Osteoblast (primary cell): ENCODE data around the gene LHX6. TPM values are rescaled to one million over a fixed set of nuclear protein-coding genes. Genes with fewer than 3 reads are reported as not detected.

ENCODE experiments used
- DNase-seq: peaks from one replicate; pipeline ENCODE4 v3.0.0; 2011; ENCODE audit warnings: low spot score, mixed read lengths; ENCODE audit not compliant: insufficient read length; ENCODE audit errors: missing footprints
- H2AFZ ChIP-seq: 2 replicates; pipeline ENCODE4 v1.6.0; 2011; ENCODE audit warnings: mild to moderate bottlenecking, low read length
- H3K27ac ChIP-seq: 2 replicates; pipeline ENCODE4 v1.5.1; 2011; ENCODE audit warnings: mild to moderate bottlenecking, low read depth, low read length, moderate library complexity
- H3K27me3 ChIP-seq: 2 replicates; pipeline ENCODE4 v1.6.0; 2012; ENCODE audit warnings: mild to moderate bottlenecking, control low read depth, inconsistent platforms, low read length, moderate library complexity; ENCODE audit not compliant: insufficient read depth
- H3K36me3 ChIP-seq: 2 replicates; pipeline ENCODE4 v1.5.1; 2011; ENCODE audit warnings: mild to moderate bottlenecking, low read length, control low read depth, moderate library complexity; ENCODE audit not compliant: insufficient read depth
- H3K4me1 ChIP-seq: 2 replicates; pipeline ENCODE4 v1.5.1; 2011; ENCODE audit warnings: mild to moderate bottlenecking, low read length, control low read depth, moderate library complexity; ENCODE audit not compliant: insufficient read depth
- H3K4me2 ChIP-seq: 2 replicates; pipeline ENCODE4 v1.6.0; 2011; ENCODE audit warnings: mild to moderate bottlenecking, low read length; ENCODE audit not compliant: insufficient read depth
- H3K4me3 ChIP-seq: fragments of 200-600 bp; sonication (generic); 3 replicates; pipeline ENCODE4 v1.5.1; 2012; ENCODE audit warnings: mild to moderate bottlenecking, low read length, inconsistent platforms; ENCODE audit not compliant: insufficient read depth
- H3K79me2 ChIP-seq: 2 replicates; pipeline ENCODE4 v1.6.0; 2012; ENCODE audit warnings: mild to moderate bottlenecking, low read length, control low read depth, inconsistent platforms; ENCODE audit not compliant: insufficient read depth
- H3K9me3 ChIP-seq: 2 replicates; pipeline ENCODE4 v1.5.1; 2011; ENCODE audit warnings: low read depth, low read length, control low read depth
- H4K20me1 ChIP-seq: 2 replicates; pipeline ENCODE4 v1.6.0; 2012; ENCODE audit warnings: mild to moderate bottlenecking, low read length, control low read depth; ENCODE audit not compliant: insufficient read depth
- total RNA-seq: library from RNA; depleted of rRNA; stranded (reverse); fragments of >200 nt; gene quantifications from 2 replicates; pipeline ENCODE4 v1.2.3, GENCODE V29; 2012
- TF ChIP-seq, protein P1 (sequence below): IDR thresholded peaks from 2 replicates; pipeline ENCODE4 v1.5.1; 2011; ENCODE audit warnings: mild to moderate bottlenecking, low read depth, low read length, moderate library complexity; ENCODE audit errors: extremely low read depth

LHX6 gene
- total RNA-seq, 1 donor: not detected

DNA sequence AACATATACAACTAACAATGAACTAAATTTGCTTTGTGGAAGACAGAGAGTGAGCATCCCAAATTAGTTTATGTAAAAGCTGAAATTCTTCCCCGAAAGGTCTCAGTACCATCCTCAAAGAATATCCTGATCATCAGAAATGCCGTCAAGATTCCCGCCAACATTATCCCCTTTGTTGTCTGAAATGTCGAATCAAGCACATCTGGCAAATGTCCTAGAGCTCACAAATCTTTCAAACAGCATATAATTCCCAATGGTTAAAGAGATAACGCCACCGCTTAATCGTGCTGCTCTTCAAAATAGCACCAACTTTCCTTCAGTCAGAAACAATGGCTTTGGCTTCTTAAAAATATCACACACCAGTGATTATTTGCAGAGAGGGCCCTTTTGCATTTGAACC, 45.3 kb downstream of the LHX6 start:
- H4K20me1 ChIP-seq: no peaks in the 10 kb centered on the region
- DNase-seq: no peak
- no peak overlapping the region for H3K27ac ChIP-seq
- peaks cover 30% of the 10 kb centered on the region for H3K27me3 ChIP-seq
- H3K36me3 ChIP-seq: no peaks in the 10 kb centered on the region
- no peak overlapping the region for H2AFZ ChIP-seq
- no peak overlapping the region for H3K4me3 ChIP-seq
- H3K4me1 ChIP-seq: peaks cover 15% of the 10 kb centered on the region
- TF ChIP-seq, protein P1, sequence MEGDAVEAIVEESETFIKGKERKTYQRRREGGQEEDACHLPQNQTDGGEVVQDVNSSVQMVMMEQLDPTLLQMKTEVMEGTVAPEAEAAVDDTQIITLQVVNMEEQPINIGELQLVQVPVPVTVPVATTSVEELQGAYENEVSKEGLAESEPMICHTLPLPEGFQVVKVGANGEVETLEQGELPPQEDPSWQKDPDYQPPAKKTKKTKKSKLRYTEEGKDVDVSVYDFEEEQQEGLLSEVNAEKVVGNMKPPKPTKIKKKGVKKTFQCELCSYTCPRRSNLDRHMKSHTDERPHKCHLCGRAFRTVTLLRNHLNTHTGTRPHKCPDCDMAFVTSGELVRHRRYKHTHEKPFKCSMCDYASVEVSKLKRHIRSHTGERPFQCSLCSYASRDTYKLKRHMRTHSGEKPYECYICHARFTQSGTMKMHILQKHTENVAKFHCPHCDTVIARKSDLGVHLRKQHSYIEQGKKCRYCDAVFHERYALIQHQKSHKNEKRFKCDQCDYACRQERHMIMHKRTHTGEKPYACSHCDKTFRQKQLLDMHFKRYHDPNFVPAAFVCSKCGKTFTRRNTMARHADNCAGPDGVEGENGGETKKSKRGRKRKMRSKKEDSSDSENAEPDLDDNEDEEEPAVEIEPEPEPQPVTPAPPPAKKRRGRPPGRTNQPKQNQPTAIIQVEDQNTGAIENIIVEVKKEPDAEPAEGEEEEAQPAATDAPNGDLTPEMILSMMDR: no peak
- H3K4me2 ChIP-seq: no peak overlapping the region
- no peaks in the 10 kb centered on the region for H3K79me2 ChIP-seq
- H3K9me3 ChIP-seq: no peaks in the 10 kb centered on the region

DNA sequence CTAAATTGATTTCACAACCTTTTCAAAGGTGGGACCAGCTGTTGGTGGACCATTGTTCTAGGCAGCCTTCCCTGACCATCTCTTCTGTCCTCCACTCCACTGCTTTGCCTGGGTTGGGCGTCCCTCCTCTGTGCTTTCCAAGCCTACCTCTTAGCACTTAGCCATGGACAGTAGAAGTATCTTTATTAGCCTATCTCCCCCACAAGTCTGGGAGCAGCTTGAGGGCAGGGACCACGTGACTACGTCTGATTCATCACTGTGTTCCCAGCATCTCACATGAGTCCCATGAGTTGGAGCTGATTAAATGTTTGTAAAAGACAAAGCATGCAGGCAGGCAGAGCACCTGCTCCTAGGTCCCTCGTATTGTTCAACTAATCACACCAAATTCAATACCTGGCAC, 48.1 kb downstream of the LHX6 start:
- Histone ChIP-seq H2AFZ (no peak overlapping the region), H3K4me3 (no peak overlapping the region), H3K27me3 (peaks cover 39% of the 10 kb centered on the region), H3K4me2 (no peak overlapping the region), H3K79me2 (no peaks in the 10 kb centered on the region), H3K36me3 (no peaks in the 10 kb centered on the region), H3K4me1 (peaks cover 15% of the 10 kb centered on the region), H3K27ac (no peak overlapping the region), H3K9me3 (no peaks in the 10 kb centered on the region), H4K20me1 (no peaks in the 10 kb centered on the region)
- peak; percentile 95 for DNase-seq
- TF ChIP-seq, protein P1: no peak

DNA sequence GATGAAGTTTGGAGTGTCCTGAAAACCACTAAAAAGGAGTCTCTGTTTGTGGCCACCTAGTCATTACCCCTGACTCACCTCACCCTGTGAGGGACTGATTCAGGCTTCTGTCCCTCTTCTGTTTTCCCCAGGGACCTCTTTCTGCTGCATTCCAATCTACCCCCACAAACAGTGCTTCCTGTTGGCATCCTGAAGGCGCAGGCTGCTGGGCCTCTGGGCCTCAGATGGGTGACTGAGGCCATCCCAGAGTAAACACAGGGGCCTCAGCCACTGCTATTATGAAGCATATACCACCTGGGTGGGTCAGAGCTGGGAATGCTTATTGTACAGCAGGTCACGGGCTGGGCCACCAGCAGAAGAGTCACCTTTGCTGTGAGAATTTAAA, 49.1 kb downstream of the LHX6 start:
- H3K79me2 ChIP-seq: no peaks in the 10 kb centered on the region
- H4K20me1 ChIP-seq: no peaks in the 10 kb centered on the region
- TF ChIP-seq, protein P1: no peak
- no peaks in the 10 kb centered on the region for H3K9me3 ChIP-seq
- H3K27me3 ChIP-seq: peaks cover 45% of the 10 kb centered on the region
- peaks cover 15% of the 10 kb centered on the region for H3K4me1 ChIP-seq
- H3K36me3 ChIP-seq: no peaks in the 10 kb centered on the region
- H3K27ac ChIP-seq: no peak overlapping the region
- peak; percentile 23 for DNase-seq
- H2AFZ ChIP-seq: no peak overlapping the region
- no peak overlapping the region for H3K4me3 ChIP-seq
- no peak overlapping the region for H3K4me2 ChIP-seq

DNA sequence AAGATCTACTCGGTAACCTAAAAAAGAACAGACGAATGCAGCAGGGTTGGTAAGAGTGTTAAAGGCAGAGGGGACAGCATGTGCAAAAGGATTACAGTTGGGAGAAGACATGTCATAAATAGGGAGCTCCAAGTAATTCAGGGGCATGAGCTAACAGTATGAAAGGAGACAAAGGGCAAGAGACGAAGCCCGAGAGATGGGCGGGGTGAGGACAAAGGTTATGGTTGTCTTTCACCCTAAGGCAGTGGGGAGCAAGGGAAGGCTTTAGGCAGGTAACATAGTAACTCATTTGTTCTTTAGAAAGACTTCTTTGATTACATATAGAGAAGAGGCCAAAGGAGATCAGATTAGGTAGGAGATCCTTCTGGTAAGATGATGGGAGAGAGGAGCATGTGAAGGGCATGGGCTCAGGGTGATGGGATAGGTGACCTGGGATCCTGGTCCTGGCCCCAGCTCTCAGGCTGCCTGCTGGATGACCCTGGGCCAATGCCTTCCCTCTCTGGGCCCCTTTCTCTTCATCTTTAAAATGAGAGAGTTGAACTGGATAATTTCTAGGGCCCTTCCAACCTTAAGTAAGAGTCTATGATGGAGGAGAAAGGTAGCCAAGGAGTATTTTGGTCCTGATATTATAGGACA, 49.6 kb downstream of the LHX6 start:
- no peak overlapping the region for H3K4me2 ChIP-seq

More for the DNA sequence above, 49.6 kb downstream of the LHX6 start:
- H3K4me1 ChIP-seq: peaks cover 15% of the 10 kb centered on the region
- no peak for DNase-seq
- H3K36me3 ChIP-seq: no peaks in the 10 kb centered on the region
- H3K27ac ChIP-seq: no peak overlapping the region
- H3K9me3 ChIP-seq: no peaks in the 10 kb centered on the region
- no peak overlapping the region for H2AFZ ChIP-seq
- peaks cover 42% of the 10 kb centered on the region for H3K27me3 ChIP-seq
- H3K79me2 ChIP-seq: no peaks in the 10 kb centered on the region
- no peak overlapping the region for H3K4me3 ChIP-seq
- H4K20me1 ChIP-seq: no peaks in the 10 kb centered on the region
- TF ChIP-seq, protein P1: no peak
